Gastroesophageal sphincter (tissue), 4 donors: ENCODE results near the gene SRSF8. TPM values are rescaled to one million over a fixed set of nuclear protein-coding genes. Genes with fewer than 3 reads are reported as not detected.
"Not testable (repeated sequence)": the region's sequence is repeated elsewhere in the genome, so short reads cannot be mapped to it uniquely, and the experiment has no call there.

Experiments
- ATAC-seq: fragments of 150-250 bp; one replicate; pipeline ENCODE4 v1.9.1; 2016; ENCODE audit warnings: mild to moderate bottlenecking, moderate library complexity
- H3K27ac ChIP-seq, 4 donors: fragments of 200-600 bp; sonication (generic) in 3 of 4; 1 replicate in 3 of 4; 2 replicates in 1 of 4; pipeline ENCODE4 v1.5.1; 2016 to 2019
- H3K27me3 ChIP-seq: fragments of 200-600 bp; sonication (generic); one replicate; pipeline ENCODE4 v1.5.1; 2019
- H3K36me3 ChIP-seq, 2 donors: fragments of 200-600 bp; sonication (generic); one replicate each; pipeline ENCODE4 v1.5.1; 2019; ENCODE audit warnings: control low read depth in 1 of 2
- H3K4me1 ChIP-seq, 3 donors: fragments of 200-600 bp; sonication (generic); 1 replicate in 2 of 3; 2 replicates in 1 of 3; pipeline ENCODE4 v1.5.1; 2016 to 2019; ENCODE audit warnings: control low read depth in 2 of 3
- H3K4me3 ChIP-seq, 2 donors: fragments of 200-600 bp; sonication (generic); one replicate each; pipeline ENCODE4 v1.5.1; 2019; ENCODE audit warnings: mild to moderate bottlenecking in 1 of 2, moderate library complexity in 1 of 2
- H3K9me3 ChIP-seq, 3 donors: fragments of 200-600 bp; sonication (generic); one replicate each; pipeline ENCODE4 v1.5.1; 2017 to 2019; ENCODE audit warnings: control low read depth in 2 of 3
- EP300 ChIP-seq: sonication (generic); formaldehyde crosslinking; IDR thresholded peaks from one replicate; pipeline ENCODE4 v1.6.1; 2017; ENCODE audit warnings: antibody characterized with exemption, mild to moderate bottlenecking
- POLR2A ChIP-seq, 2 donors: fragments of 450-650 bp; IDR thresholded peaks; one replicate each; pipeline ENCODE4 v1.6.1; 2017; ENCODE audit warnings: antibody characterized with exemption in 2 of 2, mild to moderate bottlenecking in 2 of 2, moderate library complexity in 1 of 2
- POLR2AphosphoS5 ChIP-seq: sonication (generic); formaldehyde crosslinking; IDR thresholded peaks from one replicate; pipeline ENCODE4 v1.6.1; 2017; ENCODE audit warnings: antibody characterized with exemption
- WGBS, 2 donors: methylation state at CpG; one replicate each; pipeline ENCODE4 v1.1.5; 2018; ENCODE audit warnings: low coverage in 1 of 2; 5-methylcytosine and 5-hydroxymethylcytosine counted together
- total RNA-seq, 4 donors: library from RNA; depleted of rRNA; stranded (reverse); fragments of >200 nt; gene quantifications; one replicate each; pipeline ENCODE4 v1.1.0, GENCODE V29; 2016
- TF ChIP-seq, protein P1 (sequence below), 4 experiments: fragments of 200-600 bp in 2 of 4; fragments of 450-650 bp in 2 of 4; sonication (generic) in 1 of 4; IDR thresholded peaks; one replicate each; pipeline ENCODE4 v1.5.1; 2017 to 2019; ENCODE audit warnings: antibody characterized with exemption in 4 of 4, mild to moderate bottlenecking in 2 of 4, moderate library complexity in 2 of 4

Gene SRSF8
- total RNA-seq, 4 donors from 2014 or later, result 28.6 to 34.9 (median 33.0) TPM

DNA sequence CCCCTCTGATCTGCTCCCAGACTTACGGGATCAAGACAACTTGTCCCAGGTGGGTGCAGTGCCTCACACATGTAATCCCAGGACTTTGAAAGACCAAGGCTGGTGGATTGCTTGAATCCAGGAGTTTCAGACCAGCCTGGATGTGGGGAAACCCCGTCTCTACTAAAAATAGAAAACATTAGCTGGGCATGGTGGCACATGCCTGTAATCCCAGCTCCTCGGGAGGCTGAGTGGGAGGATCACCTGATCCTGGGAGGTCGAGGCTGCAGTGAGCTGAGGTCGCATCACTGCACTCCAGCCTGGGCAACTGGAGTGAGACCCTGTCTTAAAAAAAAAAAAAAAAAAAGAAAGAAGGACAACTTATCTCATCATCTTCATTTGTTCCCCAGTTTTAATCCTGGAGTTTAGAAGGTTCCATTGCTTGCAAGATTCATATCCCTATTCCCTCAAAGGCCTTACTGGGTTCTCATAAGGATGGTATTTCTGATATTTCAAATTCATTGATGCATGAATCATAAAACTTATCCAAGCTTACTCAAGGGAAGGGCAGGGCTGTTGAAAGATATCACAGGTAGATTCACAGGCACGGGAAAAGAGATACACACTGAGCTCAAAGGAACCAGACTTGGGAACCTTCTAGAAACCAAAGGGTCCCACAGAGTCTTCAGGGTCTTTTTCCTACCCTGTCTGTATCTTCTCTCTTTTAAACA lies 37.6 kb downstream of the SRSF8 start:
- Histone ChIP-seq H3K27ac (no peak overlapping the region), H3K4me3 (no peak overlapping the region), H3K9me3 (no peaks in the 10 kb centered on the region), H3K27me3 (no peaks in the 10 kb centered on the region), H3K4me1 (peaks cover 0 to 21% (median 3%) of the 10 kb centered on the region in 3 donors), H3K36me3 (peaks cover 0 to 8% of the 10 kb centered on the region in 2 donors)
- 67 to 78% methylated on average over 2 to 5 of the region's 6 CpGs for WGBS, 2 donors
- ATAC-seq, result no peak
- TF ChIP-seq, protein P1, sequence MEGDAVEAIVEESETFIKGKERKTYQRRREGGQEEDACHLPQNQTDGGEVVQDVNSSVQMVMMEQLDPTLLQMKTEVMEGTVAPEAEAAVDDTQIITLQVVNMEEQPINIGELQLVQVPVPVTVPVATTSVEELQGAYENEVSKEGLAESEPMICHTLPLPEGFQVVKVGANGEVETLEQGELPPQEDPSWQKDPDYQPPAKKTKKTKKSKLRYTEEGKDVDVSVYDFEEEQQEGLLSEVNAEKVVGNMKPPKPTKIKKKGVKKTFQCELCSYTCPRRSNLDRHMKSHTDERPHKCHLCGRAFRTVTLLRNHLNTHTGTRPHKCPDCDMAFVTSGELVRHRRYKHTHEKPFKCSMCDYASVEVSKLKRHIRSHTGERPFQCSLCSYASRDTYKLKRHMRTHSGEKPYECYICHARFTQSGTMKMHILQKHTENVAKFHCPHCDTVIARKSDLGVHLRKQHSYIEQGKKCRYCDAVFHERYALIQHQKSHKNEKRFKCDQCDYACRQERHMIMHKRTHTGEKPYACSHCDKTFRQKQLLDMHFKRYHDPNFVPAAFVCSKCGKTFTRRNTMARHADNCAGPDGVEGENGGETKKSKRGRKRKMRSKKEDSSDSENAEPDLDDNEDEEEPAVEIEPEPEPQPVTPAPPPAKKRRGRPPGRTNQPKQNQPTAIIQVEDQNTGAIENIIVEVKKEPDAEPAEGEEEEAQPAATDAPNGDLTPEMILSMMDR (IDR thresholded peaks at IDR 0.05), result no peak
- TF ChIP-seq POLR2AphosphoS5 (no peak), POLR2A (IDR thresholded peaks at IDR 0.05) (no peak), EP300 (no peak)

DNA sequence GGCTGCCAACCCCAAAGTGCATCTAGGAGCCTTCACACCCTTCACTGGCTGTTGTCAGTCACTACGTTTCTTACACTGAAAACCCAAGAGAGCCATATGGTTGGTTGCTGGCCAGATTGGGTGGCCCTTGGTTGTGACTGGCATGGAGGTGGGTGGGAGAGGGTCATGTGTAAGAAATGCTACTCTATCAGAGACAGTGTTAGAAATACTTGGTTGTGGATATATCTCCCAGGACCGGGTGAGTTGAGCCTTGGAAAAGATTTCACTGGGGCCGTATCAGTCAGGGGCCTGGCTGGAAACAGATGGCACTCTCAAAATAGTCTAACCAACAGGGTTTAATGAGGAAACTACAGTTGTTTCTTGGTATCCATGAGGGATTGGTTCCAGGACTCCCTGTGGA lies 38.1 kb downstream of the SRSF8 start:
- H3K27ac ChIP-seq, result no peak overlapping the region
- TF ChIP-seq, protein P1 (IDR thresholded peaks at IDR 0.05), result no peak
- no peak for TF ChIP-seq POLR2AphosphoS5
- TF ChIP-seq EP300, result no peak
- TF ChIP-seq POLR2A (IDR thresholded peaks at IDR 0.05), result no peak
- no peaks in the 10 kb centered on the region for H3K27me3 ChIP-seq
- H3K4me3 ChIP-seq, result no peak overlapping the region
- 83 to 96% methylated on average over 1 to 3 of the region's 3 CpGs for WGBS, 2 donors
- peaks cover 0 to 27% (median 9%) of the 10 kb centered on the region in 3 donors for H3K4me1 ChIP-seq
- no peaks in the 10 kb centered on the region for H3K9me3 ChIP-seq
- ATAC-seq, result no peak
- peaks cover 0 to 13% of the 10 kb centered on the region in 2 donors for H3K36me3 ChIP-seq

DNA sequence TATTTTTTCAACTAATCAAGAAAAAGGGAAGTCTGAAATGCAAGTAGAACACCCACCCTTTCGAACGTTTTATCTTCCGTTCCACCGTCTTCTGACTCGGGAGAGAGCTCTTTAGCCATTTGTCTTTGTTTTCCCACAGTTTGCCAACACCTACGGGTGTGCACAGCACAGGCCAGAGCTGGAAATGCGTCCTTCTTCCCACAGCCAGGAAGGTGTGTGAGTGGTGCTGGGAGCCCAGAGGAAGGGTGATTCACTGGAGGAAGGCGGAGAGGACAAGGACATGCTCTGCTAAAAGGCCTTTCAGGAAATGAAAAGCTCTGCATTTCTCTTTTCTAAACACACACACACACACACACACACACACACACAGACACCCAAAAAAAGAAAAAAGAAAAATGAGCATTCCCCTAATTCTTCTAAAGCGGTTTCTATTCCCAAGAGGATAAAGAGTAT lies 41.5 kb downstream of the SRSF8 start:
- Histone ChIP-seq H3K9me3 (no peaks in the 10 kb centered on the region), H3K27ac (peak overlapping the region in 3 of 4 donors; percentile 53 to 66 (median 60)), H3K36me3 (peaks cover 0 to 14% of the 10 kb centered on the region in 2 donors), H3K4me3 (no peak overlapping the region), H3K27me3 (no peaks in the 10 kb centered on the region), H3K4me1 (peaks cover 0 to 32% (median 9%) of the 10 kb centered on the region in 3 donors)
- WGBS, 2 donors, result 65 to 88% methylated on average over 1 to 8 of the region's 9 CpGs
- peak; percentile 80 for ATAC-seq
- peak; percentile 18 for TF ChIP-seq POLR2AphosphoS5
- TF ChIP-seq, protein P1 (IDR thresholded peaks at IDR 0.05), result no peak

DNA sequence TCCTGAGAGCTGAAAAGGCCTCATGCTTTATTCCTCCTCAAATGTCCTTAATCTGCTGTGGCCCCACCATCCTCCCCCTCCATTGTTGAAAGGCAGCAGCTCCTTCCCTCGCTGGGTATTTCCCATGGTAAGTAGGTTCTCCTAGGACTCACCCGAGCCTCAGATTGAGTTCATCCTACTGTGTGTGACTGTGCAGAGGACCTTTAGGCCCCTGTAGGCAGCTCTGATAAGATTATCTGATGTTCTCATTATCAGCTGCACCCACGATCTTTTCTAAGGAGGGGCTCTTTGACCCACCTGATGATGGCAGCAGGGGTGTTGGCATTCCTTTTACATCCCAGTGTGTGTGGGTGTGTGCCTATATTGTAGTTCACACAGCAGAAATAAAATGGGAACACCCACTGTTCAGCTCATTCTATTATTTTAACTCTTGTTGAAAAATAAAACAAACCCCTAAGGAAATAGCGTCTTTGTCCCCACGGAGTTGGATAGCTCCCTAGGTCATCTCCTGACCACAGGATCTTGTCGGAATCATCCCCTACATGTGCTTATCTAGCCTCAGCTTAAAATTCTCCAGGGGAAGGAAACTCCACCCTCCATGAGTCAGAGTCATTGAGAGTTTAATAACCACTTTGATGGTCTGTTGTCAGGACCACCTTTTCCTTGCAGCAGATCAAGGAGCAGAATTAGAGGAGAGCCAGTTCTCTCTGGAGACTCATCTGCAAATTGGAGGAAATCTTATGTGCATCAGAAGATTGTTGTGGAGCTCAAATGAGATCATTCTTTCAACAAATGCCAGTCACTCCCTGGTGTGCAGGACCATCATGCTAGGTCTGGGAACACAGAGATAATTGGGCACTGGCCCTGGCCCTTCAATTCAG lies 42.2 kb downstream of the SRSF8 start:
- Histone ChIP-seq H3K4me1 (peaks cover 0 to 32% (median 9%) of the 10 kb centered on the region in 3 donors), H3K27me3 (no peaks in the 10 kb centered on the region), H3K36me3 (peaks cover 0 to 14% of the 10 kb centered on the region in 2 donors), H3K9me3 (no peaks in the 10 kb centered on the region), H3K4me3 (no peak overlapping the region), H3K27ac (peak overlapping the region in 3 of 4 donors; percentile 37 to 60 (median 53))
- WGBS, 2 donors, result 42 to 65% methylated on average over 3 to 5 of the region's 6 CpGs
- peak; percentile 49 for ATAC-seq
- TF ChIP-seq EP300 (no peak), POLR2A (IDR thresholded peaks at IDR 0.05) (no peak), POLR2AphosphoS5 (peak; percentile 21)
- TF ChIP-seq, protein P1 (IDR thresholded peaks at IDR 0.05), result no peak

DNA sequence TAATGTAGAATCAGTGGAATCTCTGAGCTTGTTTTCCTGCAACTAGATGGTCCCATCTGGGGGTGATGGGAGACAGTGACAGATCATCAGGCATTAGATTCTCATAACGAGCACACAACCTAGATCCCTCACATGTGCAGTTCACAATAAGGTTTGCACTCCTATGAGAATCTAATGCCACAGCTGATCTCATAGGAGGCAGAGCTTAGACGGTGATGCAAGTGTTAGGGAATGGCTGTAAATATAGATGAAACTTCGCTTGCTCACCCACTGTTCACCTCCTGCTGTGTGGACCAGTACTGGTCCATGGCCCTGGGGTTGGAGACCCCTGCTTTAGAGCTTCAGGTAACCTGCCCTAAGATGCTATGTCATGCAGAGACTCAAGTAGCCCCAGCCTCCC lies 44.8 kb downstream of the SRSF8 start:
- ATAC-seq, H3K4me3 ChIP-seq, H3K27ac ChIP-seq, H3K27me3 ChIP-seq, H3K9me3 ChIP-seq: not testable (repeated sequence)
- WGBS, 2 donors, result 94 to 100% methylated on average over 1 to 2 of the region's 3 CpGs
- peaks cover 0 to 32% (median 9%) of the 10 kb centered on the region in 3 donors for H3K4me1 ChIP-seq
- H3K36me3 ChIP-seq, result peaks cover 0 to 14% of the 10 kb centered on the region in 2 donors
